ENCODE measurements around the gene RGPD6.
"Not testable (repeated sequence)": the region's sequence is repeated elsewhere in the genome, so short reads cannot be mapped to it uniquely, and the experiment has no call there.

GRCh38 chr2:110609843-110610612, 33.0 kb upstream of the RGPD6 start:
- TF ChIP-seq, protein P1, sequence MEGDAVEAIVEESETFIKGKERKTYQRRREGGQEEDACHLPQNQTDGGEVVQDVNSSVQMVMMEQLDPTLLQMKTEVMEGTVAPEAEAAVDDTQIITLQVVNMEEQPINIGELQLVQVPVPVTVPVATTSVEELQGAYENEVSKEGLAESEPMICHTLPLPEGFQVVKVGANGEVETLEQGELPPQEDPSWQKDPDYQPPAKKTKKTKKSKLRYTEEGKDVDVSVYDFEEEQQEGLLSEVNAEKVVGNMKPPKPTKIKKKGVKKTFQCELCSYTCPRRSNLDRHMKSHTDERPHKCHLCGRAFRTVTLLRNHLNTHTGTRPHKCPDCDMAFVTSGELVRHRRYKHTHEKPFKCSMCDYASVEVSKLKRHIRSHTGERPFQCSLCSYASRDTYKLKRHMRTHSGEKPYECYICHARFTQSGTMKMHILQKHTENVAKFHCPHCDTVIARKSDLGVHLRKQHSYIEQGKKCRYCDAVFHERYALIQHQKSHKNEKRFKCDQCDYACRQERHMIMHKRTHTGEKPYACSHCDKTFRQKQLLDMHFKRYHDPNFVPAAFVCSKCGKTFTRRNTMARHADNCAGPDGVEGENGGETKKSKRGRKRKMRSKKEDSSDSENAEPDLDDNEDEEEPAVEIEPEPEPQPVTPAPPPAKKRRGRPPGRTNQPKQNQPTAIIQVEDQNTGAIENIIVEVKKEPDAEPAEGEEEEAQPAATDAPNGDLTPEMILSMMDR (conservative IDR thresholded peaks at IDR 0.05; ENCODE audit: low read depth, low read length), result not testable (repeated sequence)
- TF ChIP-seq EZH2phosphoT487 (IDR thresholded peaks at IDR 0.05; ENCODE audit: borderline replicate concordance, low read length), result not testable (repeated sequence)
